H1 (cell line): ENCODE measurements around the gene RPGR. TPM values are rescaled to one million over a fixed set of nuclear protein-coding genes. Genes with fewer than 3 reads are reported as not detected.

Experiments
- CTCF ChIA-PET: fragments of 300-600 bp; sonication (Branson Sonifier 250); formaldehyde crosslinking; loops from one replicate; lab custom pipeline; 2021; ENCODE audit not compliant: partially characterized antibody; lab: Charles Lee
- POLR2A ChIA-PET: fragments of 300-600 bp; sonication (Branson Sonifier 250); formaldehyde crosslinking; loops from one replicate; lab custom pipeline; 2021; ENCODE audit warnings: inconsistent platforms; ENCODE audit not compliant: partially characterized antibody; lab: Charles Lee
- DNase-seq, 2 experiments: peaks; one replicate each; pipeline versions ENCODE4 v3.0.0 to v3.0.0-alpha.2; 2010 to 2022; ENCODE audit warnings: low spot score in 2 of 2, low read depth in 1 of 2, mixed read lengths in 1 of 2
- FAIRE-seq: peaks from 2 replicates; lab custom pipeline; 2011; peaks lifted over from hg19 to GRCh38; lab: Jason Lieb, UNC
- H2AFZ ChIP-seq: 2 replicates; pipeline ENCODE4 v1.8.1; 2012; ENCODE audit warnings: low read length, inconsistent platforms
- H2AK5ac ChIP-seq: 2 replicates; pipeline ENCODE4 v1.6.1; 2013; ENCODE audit warnings: low read depth, low read length
- H2BK120ac ChIP-seq: replicated peaks from 2 replicates; pipeline ENCODE3; 2013; ENCODE audit warnings: low read depth, low read length, inconsistent platforms
- H2BK12ac ChIP-seq: 2 replicates; pipeline ENCODE4 v1.6.1; 2013; ENCODE audit warnings: low read depth, low read length
- H2BK15ac ChIP-seq: 2 replicates; pipeline ENCODE4 v1.6.1; 2013; ENCODE audit warnings: low read length
- H2BK20ac ChIP-seq: 2 replicates; pipeline ENCODE4 v1.6.1; 2013; ENCODE audit warnings: low read length
- H2BK5ac ChIP-seq: 2 replicates; pipeline ENCODE4 v1.6.1; 2013; ENCODE audit warnings: low read depth, low read length
- H3K14ac ChIP-seq: 2 replicates; pipeline ENCODE4 v1.6.1; 2013; ENCODE audit warnings: inconsistent platforms; ENCODE audit not compliant: insufficient read length
- H3K18ac ChIP-seq: 2 replicates; pipeline ENCODE4 v1.6.1; 2013; ENCODE audit warnings: low read length; ENCODE audit errors: extremely low read depth
- H3K23ac ChIP-seq: 2 replicates; pipeline ENCODE4 v1.6.1; 2013; ENCODE audit warnings: inconsistent platforms; ENCODE audit not compliant: insufficient read length
- H3K23me2 ChIP-seq: 2 replicates; pipeline ENCODE4 v1.6.1; 2013; ENCODE audit warnings: low read depth, low read length
- H3K27ac ChIP-seq: 2 replicates; pipeline ENCODE4 v1.6.1; 2011; ENCODE audit warnings: low read depth, low read length, inconsistent platforms
- H3K27me3 ChIP-seq, 4 experiments: replicated peaks in 1 of 4; 1 replicate in 1 of 4; 2 replicates in 3 of 4; pipeline versions ENCODE4 v1.6.1 to v1.8.1; 2011 to 2013; ENCODE audit warnings: low read length in 3 of 4, mild to moderate bottlenecking in 3 of 4, inconsistent platforms in 2 of 4, mixed read lengths in 2 of 4, moderate library complexity in 1 of 4; ENCODE audit not compliant: control insufficient read depth in 3 of 4, insufficient read depth in 3 of 4; ENCODE audit errors: extremely low read depth in 1 of 4
- H3K36me3 ChIP-seq, 4 experiments: 2 replicates each; pipeline versions ENCODE4 v1.6.1 to v1.8.1; 2011 to 2013; ENCODE audit warnings: mild to moderate bottlenecking in 4 of 4, low read length in 3 of 4, moderate library complexity in 2 of 4, control low read depth in 1 of 4, inconsistent platforms in 1 of 4; ENCODE audit not compliant: insufficient read depth in 4 of 4, control insufficient read depth in 2 of 4
- H3K4ac ChIP-seq: replicated peaks from 2 replicates; pipeline ENCODE3; 2013; ENCODE audit warnings: low read length, low read depth, mixed read lengths, inconsistent platforms; ENCODE audit not compliant: insufficient read length
- H3K4me1 ChIP-seq, 4 experiments: replicated peaks in 1 of 4; 1 replicate in 1 of 4; 2 replicates in 3 of 4; pipeline versions ENCODE4 v1.6.1 to v1.8.1; 2011 to 2013; ENCODE audit warnings: low read length in 3 of 4, inconsistent platforms in 2 of 4, mixed read lengths in 1 of 4; ENCODE audit not compliant: insufficient read depth in 4 of 4, control insufficient read depth in 3 of 4
- H3K4me2 ChIP-seq, 2 experiments: 2 replicates each; pipeline versions ENCODE4 v1.6.1 to v1.8.1; 2011 to 2013; ENCODE audit warnings: low read depth in 2 of 2, low read length in 2 of 2, control low read depth in 1 of 2, inconsistent platforms in 1 of 2, mild to moderate bottlenecking in 1 of 2; ENCODE audit not compliant: insufficient read depth in 1 of 2
- H3K4me3 ChIP-seq, 4 experiments: fragments of 200-600, 300-600 bp in 1 of 4; sonication (generic), shearing (Covaris generic), sonication (Bioruptor Twin) in 1 of 4; 2 replicates each; pipeline versions ENCODE4 v1.5.1 to v1.8.1; 2011 to 2016; ENCODE audit warnings: low read length in 4 of 4, low read depth in 3 of 4, control low read depth in 2 of 4, inconsistent platforms in 2 of 4, mild to moderate bottlenecking in 2 of 4, mixed read lengths in 1 of 4, moderate library complexity in 1 of 4; ENCODE audit not compliant: insufficient read depth in 2 of 4; ENCODE audit errors: extremely low read depth in 1 of 4
- H3K56ac ChIP-seq: replicated peaks from 2 replicates; pipeline ENCODE3; 2013; ENCODE audit warnings: low read depth, mild to moderate bottlenecking, mixed read lengths, low read length, inconsistent platforms; ENCODE audit not compliant: insufficient read length
- H3K79me1 ChIP-seq: 2 replicates; pipeline ENCODE4 v1.6.1; 2013; ENCODE audit warnings: low read depth, low read length, control low read depth
- H3K79me2 ChIP-seq, 2 experiments: 2 replicates each; pipeline versions ENCODE4 v1.6.1 to v1.8.1; 2012 to 2013; ENCODE audit warnings: low read length in 2 of 2, mild to moderate bottlenecking in 2 of 2, inconsistent platforms in 1 of 2; ENCODE audit not compliant: insufficient read depth in 2 of 2, control insufficient read depth in 1 of 2
- H3K9ac ChIP-seq, 4 experiments: replicated peaks in 1 of 4; 1 replicate in 1 of 4; 2 replicates in 3 of 4; pipeline versions ENCODE4 v1.6.1 to v1.8.1; 2011 to 2013; ENCODE audit warnings: low read depth in 3 of 4, low read length in 3 of 4, control low read depth in 2 of 4, mild to moderate bottlenecking in 2 of 4, moderate library complexity in 2 of 4, inconsistent platforms in 1 of 4; ENCODE audit errors: extremely low read depth in 1 of 4
- H3K9me3 ChIP-seq, 2 experiments: 2 replicates each; pipeline versions ENCODE4 v1.6.1 to v1.8.1; 2012 to 2013; ENCODE audit warnings: mild to moderate bottlenecking in 2 of 2, moderate library complexity in 2 of 2, control low read depth in 1 of 2, inconsistent platforms in 1 of 2, low read depth in 1 of 2, low read length in 1 of 2, mixed read lengths in 1 of 2; ENCODE audit not compliant: insufficient read depth in 2 of 2
- H4K20me1 ChIP-seq, 2 experiments: replicated peaks in 1 of 2; 2 replicates each; pipeline versions ENCODE3 to v1.8.1; 2011 to 2013; ENCODE audit warnings: inconsistent platforms in 2 of 2, low read length in 2 of 2, mild to moderate bottlenecking in 1 of 2; ENCODE audit not compliant: insufficient read depth in 2 of 2, control insufficient read depth in 1 of 2
- H4K5ac ChIP-seq: 2 replicates; pipeline ENCODE4 v1.6.1; 2013; ENCODE audit warnings: low read length, low read depth, mixed read lengths, inconsistent platforms; ENCODE audit not compliant: insufficient read length
- H4K8ac ChIP-seq: 2 replicates; pipeline ENCODE4 v1.8.0; 2013; ENCODE audit warnings: mild to moderate bottlenecking, moderate library complexity, low read length, inconsistent platforms; ENCODE audit not compliant: insufficient read depth; ENCODE audit errors: extremely low read depth
- H4K91ac ChIP-seq: replicated peaks from 2 replicates; pipeline ENCODE3; 2013; ENCODE audit warnings: low read length, mixed read lengths, inconsistent platforms; ENCODE audit not compliant: insufficient read length
- ATF3 ChIP-seq: IDR thresholded peaks from 2 replicates; pipeline ENCODE4 v1.6.1; 2011; ENCODE audit warnings: low read depth, mild to moderate bottlenecking, low read length; ENCODE audit not compliant: insufficient read depth
- FOSL1 ChIP-seq: IDR thresholded peaks from 2 replicates; pipeline ENCODE4 v1.6.1; 2011; ENCODE audit warnings: mild to moderate bottlenecking, low read depth, low read length, moderate library complexity; ENCODE audit not compliant: insufficient read depth
- MAX ChIP-seq: IDR thresholded peaks from 2 replicates; pipeline ENCODE4 v1.6.1; 2012; ENCODE audit warnings: inconsistent platforms
- SAP30 ChIP-seq: fragments of 300-600 bp; sonication (generic); IDR thresholded peaks from 2 replicates; pipeline ENCODE4 v1.7.1; 2012; ENCODE audit warnings: low read length, moderate library complexity, mild to moderate bottlenecking, inconsistent platforms; ENCODE audit not compliant: insufficient read depth, insufficient replicate concordance
- TEAD4 ChIP-seq: IDR thresholded peaks from 2 replicates; pipeline ENCODE4 v1.6.1; 2012; ENCODE audit warnings: low read depth, low read length, inconsistent platforms, mixed read lengths
- WGBS, 2 experiments: shearing (Covaris generic) in 1 of 2; methylation state at CpG; one replicate each; pipeline versions ENCODE4 v1.1.6 to v1.1.7; 2013 to 2015; ENCODE audit warnings: low lambda C conversion rate in 2 of 2, mixed read lengths in 2 of 2, inconsistent platforms in 1 of 2, low coverage in 1 of 2, missing lambda C conversion rate in 1 of 2; ENCODE audit not compliant: insufficient replicate concordance in 2 of 2, insufficient coverage in 1 of 2, insufficient read length in 1 of 2; ENCODE audit errors: extremely low coverage in 1 of 2, missing lambda C conversion rate in 1 of 2; 5-methylcytosine and 5-hydroxymethylcytosine counted together
- polyA plus RNA-seq, 7 experiments: library from polyadenylated mRNA; depleted of rRNA in 3 of 7; stranded (reverse) in 5 of 7; unstranded in 2 of 7; fragments of >200 nt in 5 of 7; fragments of 200-250 nt in 2 of 7; gene quantifications; 1 replicate in 5 of 7; 2 replicates in 1 of 7; 4 replicates in 1 of 7; pipeline versions ENCODE4 v1.2.1 to v1.2.3, GENCODE V29; 2011 to 2013; ENCODE audit warnings: missing spikeins in 2 of 7, mixed read lengths in 2 of 7
- total RNA-seq: library from RNA; stranded (reverse); fragmentation: NEBNext Ultra II Directional; extraction: Animal tissue kit (Norgen Biotek cat#: 25700); gene quantifications from 2 replicates; pipeline ENCODE4 v1.2.1, GENCODE V29; 2021

RPGR gene
- total and polyA plus RNA-seq, 2 of the 8 experiments (the other 6 are each of a cell fraction or from before 2014, with no cell fraction given) = 1.6 to 10.0 TPM

- TF ChIP-seq SAP30 (no peak), TEAD4 (no peak), MAX (no peak), FOSL1 (no peak), ATF3 (no peak)
- H2AFZ ChIP-seq = no peak overlapping the region
- no peak overlapping the region for H3K4ac ChIP-seq
- no peak overlapping the region for H2BK15ac ChIP-seq
- no peak overlapping the region for H4K8ac ChIP-seq
- no peaks in the 10 kb centered on the region for H3K23me2 ChIP-seq
- no peak overlapping the region for H4K91ac ChIP-seq
- H2BK5ac ChIP-seq = no peak overlapping the region
- no peak overlapping the region for H3K4me2 ChIP-seq
- no peaks in the 10 kb centered on the region for H3K27me3 ChIP-seq
- H3K79me1 ChIP-seq = no peaks in the 10 kb centered on the region
- no peak overlapping the region for H2BK20ac ChIP-seq
- no peak overlapping the region for H3K18ac ChIP-seq
- no peaks in the 10 kb centered on the region for H4K20me1 ChIP-seq
- H3K23ac ChIP-seq = no peak overlapping the region
- H3K9ac ChIP-seq = no peak overlapping the region
- no peaks in the 10 kb centered on the region for H3K79me2 ChIP-seq
- H2AK5ac ChIP-seq = no peak overlapping the region
- H3K9me3 ChIP-seq = no peaks in the 10 kb centered on the region
- FAIRE-seq = no peak
- no peak overlapping the region for H2BK12ac ChIP-seq
- H3K27ac ChIP-seq = no peak overlapping the region
- no peak for DNase-seq
- 50% methylated on average over 1 of the region's 1 CpG; no CpG with 5 or more reads in 1 of the 2 experiments for WGBS, 2 experiments
- no peaks in the 10 kb centered on the region; a peak in 2 of 7 replicates for H3K4me1 ChIP-seq
- no peak overlapping the region for H3K14ac ChIP-seq
- H3K4me3 ChIP-seq = no peak overlapping the region
- no peak overlapping the region for H4K5ac ChIP-seq
- no peak overlapping the region for H3K56ac ChIP-seq
- H2BK120ac ChIP-seq = no peak overlapping the region
- H3K36me3 ChIP-seq = no peaks in the 10 kb centered on the region
- CTCF ChIA-PET = interaction anchor here (0.6 to 1.6 kb wide), 4 partner anchors 8 to 70 kb away, joined by 3 to 6 read pairs (median 3); no protein-coding TSS in a partner anchor
- POLR2A ChIA-PET = interaction anchor here (1.2 kb wide), 1 partner anchor 54 kb away, joined by 4 read pairs; the partner anchor contains the start of gene RPGR
These were observed 53.9 kb downstream of the RPGR start for GRCh38 chrX:38273453-38273852.
